Effector CD4-positive, alpha-beta T cell (primary cell): Measurements from ENCODE around the gene CHRM4.

Experiments
- DNase-seq: peaks from one replicate; pipeline ENCODE4 v3.0.0-alpha.2; 2020

The CHRM4 gene

DNA sequence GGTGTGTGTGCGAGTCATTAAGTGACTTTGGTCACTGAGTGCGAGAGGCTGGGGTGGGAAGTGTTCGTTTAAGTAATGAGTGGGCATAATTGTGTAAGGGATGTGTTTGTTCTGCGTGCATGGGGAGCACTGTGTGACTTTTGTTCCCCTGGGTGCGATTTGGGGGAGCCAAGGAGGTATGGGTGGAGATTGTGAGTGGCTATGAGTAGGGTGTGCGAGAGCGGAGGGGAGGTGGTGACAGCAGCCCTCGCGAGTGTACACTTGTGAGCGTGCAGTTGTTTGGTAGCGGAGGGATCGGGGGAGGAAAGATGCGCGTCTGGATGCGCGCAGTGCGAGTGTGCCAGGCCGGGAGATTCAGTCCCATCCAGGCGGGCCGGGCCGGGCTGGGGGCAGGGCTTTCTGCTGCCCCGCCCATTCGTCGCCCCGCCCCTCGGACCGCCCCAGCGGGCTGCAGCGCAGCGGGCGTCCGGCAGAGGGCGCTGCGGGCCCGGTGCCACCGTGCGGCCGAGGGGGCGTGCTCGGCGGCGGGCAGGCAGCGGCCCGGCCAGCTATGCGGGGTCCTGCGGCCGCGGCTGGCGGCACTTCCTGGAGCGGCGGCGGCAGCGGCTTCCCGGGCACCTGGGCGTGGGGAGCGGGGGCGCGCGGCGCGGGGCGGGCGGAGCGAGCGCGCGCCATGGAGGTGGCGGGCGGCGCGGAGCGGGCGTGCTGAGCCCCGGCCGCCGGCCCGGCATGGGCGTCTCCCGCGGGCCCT is 44.5 kb downstream of the CHRM4 start, which contains the start of gene DGKZ:
Gene DGKZ, plus strand, starts transcription at position 578 of the 751 bp plus-strand sequence. CDS start 197 bp downstream, outside the sequence.
- DNase-seq = peak; percentile 80

DNA sequence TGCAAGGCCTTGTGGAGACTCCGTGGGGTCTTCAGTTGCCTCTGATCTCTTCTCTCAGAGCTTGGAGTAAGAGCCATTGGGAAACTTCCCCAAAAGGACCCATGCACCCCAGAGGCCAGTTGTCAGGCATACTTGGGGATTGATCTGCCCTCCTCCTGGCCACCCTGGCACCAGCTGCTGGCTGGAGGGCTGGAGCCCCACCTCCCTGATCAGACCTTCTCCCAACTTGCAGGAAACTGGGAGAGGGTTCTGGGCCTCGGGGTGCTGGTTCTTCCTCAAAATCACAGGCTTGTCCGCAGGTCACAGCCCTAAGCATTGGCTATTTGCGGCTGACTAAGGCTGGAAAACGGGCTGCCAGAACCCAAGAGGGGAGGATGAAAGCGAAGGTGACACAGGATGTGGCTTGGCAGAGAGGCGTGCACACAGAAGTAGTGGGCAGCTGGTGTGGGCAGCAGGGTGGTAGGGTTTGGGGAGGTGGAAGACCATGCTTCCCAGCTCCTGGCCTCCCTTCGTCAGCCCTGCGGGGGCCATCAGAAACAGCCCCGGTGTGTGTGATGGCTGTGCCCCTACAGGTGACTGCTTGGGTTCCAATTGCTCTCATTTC is 45.6 kb downstream of the CHRM4 start:
- DNase-seq = no peak

DNA sequence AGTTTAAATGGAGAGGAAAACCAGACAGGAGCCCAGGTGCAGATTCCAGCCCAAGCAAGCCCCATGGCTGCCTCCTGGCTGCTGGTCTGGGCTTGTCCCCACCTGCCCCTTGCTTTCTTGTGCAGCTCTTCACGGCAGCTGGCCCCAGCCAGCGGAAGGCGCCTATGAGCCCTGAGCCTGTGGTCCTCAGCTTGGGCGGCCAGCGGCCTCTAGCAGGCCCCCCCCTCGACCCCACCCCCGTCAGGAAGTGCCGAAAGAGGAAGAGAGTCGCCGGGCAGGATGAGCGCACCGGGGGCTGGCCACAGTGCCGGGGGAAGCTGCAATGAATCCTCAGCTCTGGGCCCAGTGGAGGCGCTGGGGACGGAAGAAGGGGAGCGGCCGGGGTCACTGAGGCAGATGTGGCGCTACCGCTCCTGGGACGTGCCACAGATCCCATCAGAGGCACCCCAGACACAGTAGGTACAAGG is 46.4 kb downstream of the CHRM4 start:
- DNase-seq = no peak

DNA sequence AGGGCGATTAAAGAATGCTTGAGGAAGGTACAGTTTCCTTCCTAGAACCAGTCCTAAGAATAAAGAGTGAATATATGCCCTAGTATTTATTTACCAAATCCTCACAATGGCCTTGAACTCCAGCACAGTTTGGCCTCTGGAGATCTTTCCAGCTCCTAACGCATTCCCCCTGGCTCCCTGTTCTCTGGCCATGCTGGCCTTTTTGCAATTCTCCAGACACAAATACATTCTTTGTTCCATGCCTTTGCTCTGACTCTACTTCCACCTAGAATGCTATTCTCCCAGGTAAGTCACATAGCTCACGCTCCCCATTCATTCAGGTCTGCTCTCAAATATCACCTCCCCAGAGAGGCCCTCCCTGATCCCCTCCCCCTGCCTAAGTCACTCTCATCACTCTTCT is 48.1 kb downstream of the CHRM4 start:
- DNase-seq = no peak

DNA sequence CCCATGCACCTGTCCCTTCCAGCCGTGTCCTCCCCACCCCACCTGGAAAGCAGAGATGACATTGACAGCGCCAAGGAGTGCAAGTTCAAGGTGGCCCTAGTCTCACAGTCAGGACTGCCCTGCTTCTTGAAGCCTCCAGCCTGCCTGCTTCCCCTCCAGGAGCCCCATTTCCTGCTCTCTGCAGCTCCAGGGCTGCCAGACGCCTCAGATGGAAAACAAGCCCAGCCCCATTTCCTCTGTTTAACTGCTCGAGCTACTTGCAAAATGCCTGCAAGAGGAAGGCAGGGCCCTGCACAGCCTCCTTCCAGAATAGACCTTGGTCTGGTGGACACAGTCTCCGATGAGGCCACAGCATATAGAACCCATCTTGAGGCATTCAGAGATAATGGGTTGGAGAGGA is 49.3 kb downstream of the CHRM4 start:
- no peak for DNase-seq

DNA sequence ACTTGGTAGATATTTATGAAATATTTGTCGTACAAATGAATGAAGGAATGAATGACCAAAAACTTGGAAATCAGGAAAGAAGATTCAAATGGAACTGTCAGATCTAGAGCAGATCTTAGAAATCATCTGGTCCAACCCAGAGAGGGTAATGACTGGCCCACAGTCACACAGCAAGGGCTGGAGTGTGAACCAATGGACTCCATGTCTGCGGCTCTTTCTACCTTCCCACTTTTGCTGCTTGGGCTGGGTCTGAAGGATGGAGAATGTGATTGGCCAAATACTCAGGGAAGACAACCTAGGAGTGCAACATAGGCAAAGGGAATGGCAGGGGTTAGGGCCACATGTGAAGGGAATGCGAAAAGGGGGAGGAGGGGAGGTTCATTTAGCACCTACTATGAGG is 50.1 kb downstream of the CHRM4 start:
- no peak for DNase-seq

DNA sequence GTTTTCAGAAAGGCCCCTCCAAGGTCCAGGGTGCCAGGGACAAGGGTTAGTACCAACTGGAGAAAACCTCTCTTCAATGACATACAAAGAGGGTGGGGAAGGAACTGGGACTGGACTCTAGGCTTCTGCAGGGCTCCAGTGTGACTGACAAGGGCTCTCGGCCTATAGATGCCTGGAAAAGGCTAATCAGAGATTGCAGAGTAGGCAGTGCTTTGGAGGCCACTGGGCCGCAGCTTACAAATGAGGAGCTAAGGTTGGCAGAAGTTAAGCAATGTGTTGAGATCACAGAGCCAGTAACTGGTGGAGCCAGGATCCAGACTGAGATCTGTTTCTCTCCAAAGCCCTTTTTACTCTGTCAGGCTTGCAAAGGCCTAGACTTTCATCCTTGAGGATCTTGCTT is 51.8 kb downstream of the CHRM4 start:
- no peak for DNase-seq

DNA sequence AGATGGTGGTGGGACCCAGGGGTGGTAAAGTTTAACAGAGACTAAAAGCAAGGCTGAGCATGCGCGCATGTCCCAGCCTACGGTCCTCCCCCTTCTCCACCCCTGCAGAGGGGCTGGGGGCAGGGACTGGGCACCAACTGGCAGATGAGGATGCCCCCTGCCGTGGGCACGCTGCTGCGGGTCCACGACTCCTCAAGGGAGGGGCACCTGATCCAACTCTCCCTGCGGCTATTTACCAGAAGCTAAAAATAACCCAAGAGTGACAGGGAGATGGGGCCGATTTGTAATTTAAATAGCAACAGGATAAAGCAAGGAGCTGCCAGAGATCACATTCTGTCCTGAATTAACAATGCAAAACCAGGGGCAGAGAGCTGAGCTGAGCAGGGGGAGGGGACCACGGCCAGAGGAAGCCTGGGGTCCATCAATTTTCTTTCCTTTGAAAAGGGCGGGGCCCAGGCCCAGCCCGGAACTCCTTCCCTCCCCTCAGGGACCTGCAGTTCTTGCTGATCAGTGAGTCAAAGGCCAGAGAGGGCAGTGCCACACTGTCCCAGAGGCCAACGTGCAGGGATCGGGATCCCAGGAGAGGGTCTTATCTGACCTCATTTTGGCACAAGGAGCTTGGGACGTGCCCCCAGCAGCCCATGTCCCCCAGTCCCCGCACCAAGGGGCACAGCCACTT is 52.4 kb downstream of the CHRM4 start:
- no peak for DNase-seq

DNA sequence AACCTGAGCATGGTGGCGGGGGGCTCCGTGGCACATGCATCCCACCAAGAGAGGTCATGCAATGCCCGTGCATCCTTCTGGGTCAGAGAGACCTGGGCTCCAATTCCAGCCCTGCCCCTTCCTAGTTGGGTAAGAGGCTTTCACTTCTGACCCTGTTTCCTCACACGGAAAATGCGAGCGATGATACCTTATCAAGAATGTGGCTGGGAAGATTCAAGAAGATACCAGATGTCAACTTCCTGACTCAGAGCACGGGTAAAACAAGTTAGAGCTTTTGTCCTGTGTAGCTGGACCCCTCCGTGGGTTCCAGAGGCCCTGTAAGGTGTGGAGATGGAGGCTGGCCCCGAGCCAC is 53.0 kb downstream of the CHRM4 start:
- no peak for DNase-seq

DNA sequence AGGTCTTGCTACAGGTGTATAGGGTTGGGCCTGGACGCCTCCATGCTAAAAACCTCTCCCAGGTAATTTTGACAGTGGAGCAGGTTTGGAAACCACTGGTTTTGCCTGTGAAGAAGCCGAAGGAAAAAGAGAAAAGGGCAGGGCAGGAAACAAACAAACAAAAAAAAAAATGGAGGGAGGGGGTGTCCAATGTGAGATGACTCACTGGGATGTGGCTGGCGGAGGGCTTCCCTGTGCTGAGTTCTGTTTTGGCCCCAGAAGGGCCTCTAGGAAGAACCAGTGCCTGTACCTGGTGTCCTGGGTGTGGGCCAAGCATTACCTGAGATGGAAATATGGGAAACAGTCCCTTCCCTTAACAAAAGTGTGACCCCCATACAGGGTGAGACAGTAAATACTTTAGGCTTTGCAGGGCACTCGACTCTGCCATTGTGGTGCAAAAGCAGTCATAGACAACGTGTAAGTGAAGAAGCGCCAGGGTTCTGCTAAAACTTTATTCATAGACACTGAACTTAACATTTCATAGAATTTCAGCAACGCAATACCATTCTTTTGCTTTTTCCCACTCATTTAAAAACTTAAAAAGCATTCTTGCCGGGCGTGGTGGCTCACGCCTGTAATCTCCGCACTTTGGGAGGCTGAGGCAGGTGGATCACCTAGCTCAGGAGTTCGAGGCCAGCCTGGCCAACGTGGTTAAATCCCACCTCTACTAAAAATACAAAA is 53.8 kb downstream of the CHRM4 start:
- DNase-seq = no peak

DNA sequence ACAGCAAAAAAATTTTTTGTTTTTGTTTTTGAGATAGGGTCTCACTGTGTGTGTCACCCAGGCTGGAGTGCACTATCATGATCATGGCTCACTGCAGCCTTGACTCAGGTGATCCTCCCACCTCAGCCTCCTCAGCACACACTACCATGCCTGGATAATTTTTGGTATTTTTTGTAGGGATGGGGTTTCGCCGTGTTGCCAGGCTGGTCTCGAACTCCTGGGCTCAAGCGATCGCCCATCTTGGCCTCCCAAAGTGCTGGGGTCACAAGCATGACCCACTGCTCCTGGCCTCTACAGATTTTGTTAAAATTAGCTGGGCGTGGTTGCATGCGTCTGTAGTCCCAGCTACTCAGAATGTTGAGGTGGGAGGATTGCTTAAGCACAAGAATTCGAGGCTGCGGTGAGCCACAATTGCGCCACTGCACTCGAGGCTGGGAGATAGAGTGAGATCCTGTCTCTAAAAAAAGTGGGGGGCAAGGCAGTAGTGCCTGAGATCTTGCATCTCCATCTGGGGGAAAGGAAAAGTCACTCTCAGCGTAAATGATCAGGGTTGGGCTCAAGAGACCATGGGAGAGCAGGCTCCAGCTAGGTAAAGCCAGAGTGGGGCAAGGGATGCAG is 54.9 kb downstream of the CHRM4 start:
- no peak for DNase-seq

DNA sequence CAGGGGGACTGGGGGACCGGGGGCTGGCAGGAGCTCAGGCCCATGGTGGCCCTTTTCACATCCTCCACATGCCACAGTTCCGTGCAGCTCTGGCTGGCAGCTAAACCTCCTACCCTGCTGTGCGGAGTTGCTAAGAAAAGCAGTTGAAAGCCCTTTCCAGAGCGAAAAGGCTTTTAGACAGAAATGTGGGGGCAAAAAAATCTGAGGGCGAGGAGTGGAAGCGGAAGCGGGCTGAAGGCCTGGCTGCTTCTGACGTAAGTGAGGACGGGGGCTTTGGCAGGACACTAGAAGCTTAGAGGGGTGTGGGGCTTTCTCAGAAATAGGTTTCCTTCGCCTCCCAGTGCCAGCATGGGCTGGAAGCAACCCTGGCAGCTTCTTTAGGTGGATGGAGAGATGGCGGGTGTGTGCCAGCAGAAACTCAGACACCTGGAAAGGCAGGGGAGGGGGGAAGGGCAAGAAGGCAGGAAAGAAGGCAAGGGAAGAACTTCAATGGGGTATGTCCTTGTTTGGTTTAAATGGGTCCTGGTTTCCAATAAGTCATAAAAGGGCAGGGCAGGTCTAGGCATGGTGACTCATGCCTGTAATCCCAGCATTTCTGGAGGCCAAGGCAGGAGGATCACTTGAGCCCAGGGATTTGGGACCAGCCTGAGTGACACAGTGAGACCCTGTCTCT is 55.5 kb downstream of the CHRM4 start:
- DNase-seq = no peak

DNA sequence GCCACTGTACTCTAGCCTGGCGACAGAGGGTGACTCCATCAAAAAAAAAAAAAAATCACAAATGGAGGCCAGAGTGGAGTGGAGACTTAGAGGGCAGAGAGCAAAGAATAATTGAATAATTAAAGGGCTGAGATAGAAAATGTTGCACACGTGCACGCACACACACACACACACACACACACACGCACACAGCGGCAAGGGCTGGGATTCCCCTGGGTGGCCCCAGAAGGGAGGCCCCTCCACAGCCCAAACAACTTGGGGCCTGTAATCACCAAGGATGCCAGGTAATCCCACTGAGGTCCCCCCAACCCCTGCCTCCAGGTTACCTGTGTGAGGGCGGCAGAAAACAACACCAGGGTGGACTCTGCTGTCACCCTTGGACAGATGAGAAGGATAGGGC is 56.3 kb downstream of the CHRM4 start:
- DNase-seq = no peak

DNA sequence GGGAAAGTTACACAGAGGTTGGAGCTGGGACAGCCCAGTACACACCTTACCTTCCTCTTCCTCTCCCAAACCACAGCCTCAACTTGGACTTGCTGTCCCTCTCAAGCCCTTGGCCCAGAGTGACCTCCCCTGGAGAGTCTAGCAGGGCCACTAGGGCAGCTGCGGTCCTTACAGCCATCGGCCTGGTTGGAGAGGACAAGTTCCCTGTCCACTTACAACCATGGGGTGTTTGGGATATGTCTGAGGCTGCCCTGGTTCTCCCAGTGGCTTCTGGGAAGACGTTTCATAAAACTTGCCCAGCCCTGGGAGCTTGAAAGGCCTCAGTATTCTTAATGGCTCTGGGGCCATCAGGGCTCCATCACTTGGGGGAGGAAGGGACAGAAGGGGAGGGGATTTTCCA is 57.4 kb downstream of the CHRM4 start:
- DNase-seq = no peak
